ENCODE results near the gene PILRA.

Gene PILRA

GRCh38 chr7:100393233-100393905 is 20.1 kb downstream of the PILRA start:
- no peaks in the 10 kb centered on the region; the same call in 1 of the 2 replicates for H3K36me3 ChIP-seq (ENCODE audit: control insufficient read depth, insufficient read depth, low read length)
- H3K27me3 ChIP-seq (replicated peaks; ENCODE audit: control insufficient read depth, insufficient read depth, low read length) = no peaks in the 10 kb centered on the region
- no peak overlapping the region for H3K4me3 ChIP-seq (replicated peaks; ENCODE audit: low read depth, low read length)
- no peak for DNase-seq (ENCODE audit: extremely low read depth, insufficient read length)
- no peak for TF ChIP-seq CTCF (IDR thresholded peaks at IDR 0.05; ENCODE audit: insufficient read depth, low read length, poor library complexity, severe bottlenecking)

- Histone ChIP-seq H3K4me3 (replicated peaks; ENCODE audit: low read depth, low read length) (no peak overlapping the region), H3K27me3 (replicated peaks; ENCODE audit: control insufficient read depth, insufficient read depth, low read length) (no peaks in the 10 kb centered on the region), H3K36me3 (ENCODE audit: control insufficient read depth, insufficient read depth, low read length) (no peaks in the 10 kb centered on the region; the same call in 1 of the 2 replicates)
- DNase-seq (ENCODE audit: extremely low read depth, insufficient read length) = no peak
- no peak for TF ChIP-seq CTCF (IDR thresholded peaks at IDR 0.05; ENCODE audit: insufficient read depth, low read length, poor library complexity, severe bottlenecking)
Measured at GRCh38 chr7:100394077-100394476, 20.8 kb downstream of the PILRA start.

GRCh38 chr7:100396421-100396982 is 23.2 kb downstream of the PILRA start:
- DNase-seq (ENCODE audit: extremely low read depth, insufficient read length) = peak; percentile 86
- H3K4me3 ChIP-seq (replicated peaks; ENCODE audit: low read depth, low read length) = no peak overlapping the region

GRCh38 chr7:100397315-100398081 is 24.2 kb downstream of the PILRA start:
- Histone ChIP-seq H3K4me3 (replicated peaks; ENCODE audit: low read depth, low read length) (no peak overlapping the region), H3K36me3 (ENCODE audit: control insufficient read depth, insufficient read depth, low read length) (no peaks in the 10 kb centered on the region), H3K27me3 (replicated peaks; ENCODE audit: control insufficient read depth, insufficient read depth, low read length) (no peaks in the 10 kb centered on the region)
- no peak for DNase-seq (ENCODE audit: extremely low read depth, insufficient read length)
- TF ChIP-seq CTCF (IDR thresholded peaks at IDR 0.05; ENCODE audit: insufficient read depth, low read length, poor library complexity, severe bottlenecking) = peak; percentile 2

More at GRCh38 chr7:100396421-100396982, 23.2 kb downstream of the PILRA start:
- TF ChIP-seq CTCF (IDR thresholded peaks at IDR 0.05; ENCODE audit: insufficient read depth, low read length, poor library complexity, severe bottlenecking) = no peak
- Histone ChIP-seq H3K36me3 (ENCODE audit: control insufficient read depth, insufficient read depth, low read length) (no peaks in the 10 kb centered on the region), H3K27me3 (replicated peaks; ENCODE audit: control insufficient read depth, insufficient read depth, low read length) (no peaks in the 10 kb centered on the region)

- no peak overlapping the region for H3K4me3 ChIP-seq (replicated peaks; ENCODE audit: low read depth, low read length)
- DNase-seq (ENCODE audit: extremely low read depth, insufficient read length) = no peak
- H3K27me3 ChIP-seq (replicated peaks; ENCODE audit: control insufficient read depth, insufficient read depth, low read length) = no peaks in the 10 kb centered on the region
- no peak for TF ChIP-seq CTCF (IDR thresholded peaks at IDR 0.05; ENCODE audit: insufficient read depth, low read length, poor library complexity, severe bottlenecking)
- H3K36me3 ChIP-seq (ENCODE audit: control insufficient read depth, insufficient read depth, low read length) = no peaks in the 10 kb centered on the region
Measured at GRCh38 chr7:100398239-100398638, 25.0 kb downstream of the PILRA start.

Measured in GM06990 (cell line).